Activated naive CD8-positive, alpha-beta T cell treated with anti-CD3 and anti-CD28 coated beads, Interleukin-2, amount 50 U/mL, for 16 hours (primary cell): ENCODE measurements around the gene HHLA2.
"Not testable (repeated sequence)": the region's sequence is repeated elsewhere in the genome, so short reads cannot be mapped to it uniquely, and the experiment has no call there.

Experiments
- DNase-seq: peaks from one replicate; pipeline ENCODE4 v3.0.0-alpha.2; 2020; ENCODE audit warnings: low read depth, low spot score

HHLA2 gene

GRCh38 chr3:108342837-108343486, 46.6 kb downstream of the HHLA2 start:
- DNase-seq: no peak

- no peak for DNase-seq
Observed at GRCh38 chr3:108343491-108343890, 47.1 kb downstream of the HHLA2 start.

GRCh38 chr3:108345492-108346205, 49.3 kb downstream of the HHLA2 start:
- DNase-seq: no peak

- no peak for DNase-seq
Observed at GRCh38 chr3:108346301-108347227, 50.2 kb downstream of the HHLA2 start.

- no peak for DNase-seq
Observed at GRCh38 chr3:108352176-108352575, 55.8 kb downstream of the HHLA2 start.

GRCh38 chr3:108354562-108354961, 58.2 kb downstream of the HHLA2 start:
- DNase-seq: no peak

- no peak for DNase-seq
Observed at GRCh38 chr3:108357042-108357441, 60.7 kb downstream of the HHLA2 start.

- DNase-seq: no peak
Observed at GRCh38 chr3:108359011-108359410, 62.7 kb downstream of the HHLA2 start.

GRCh38 chr3:108376026-108376425, 79.7 kb downstream of the HHLA2 start:
- DNase-seq: no peak

- DNase-seq: no peak
Observed at GRCh38 chr3:108377384-108377783, 81.0 kb downstream of the HHLA2 start.

GRCh38 chr3:108378153-108378951, 82.0 kb downstream of the HHLA2 start:
- no peak for DNase-seq

GRCh38 chr3:108378952-108379342, 82.6 kb downstream of the HHLA2 start:
- not testable (repeated sequence) for DNase-seq

GRCh38 chr3:108380128-108380795, 83.9 kb downstream of the HHLA2 start:
- DNase-seq: no peak

GRCh38 chr3:108381529-108382140, 85.3 kb downstream of the HHLA2 start:
- no peak for DNase-seq

- DNase-seq: no peak
Observed at GRCh38 chr3:108383306-108383705, 87.0 kb downstream of the HHLA2 start.

GRCh38 chr3:108387063-108387462, 90.7 kb downstream of the HHLA2 start:
- DNase-seq: no peak

- no peak for DNase-seq
Observed at GRCh38 chr3:108388136-108389132, 92.1 kb downstream of the HHLA2 start.

- no peak for DNase-seq
Observed at GRCh38 chr3:108389372-108389771, 93.0 kb downstream of the HHLA2 start.

GRCh38 chr3:108391917-108392593, 95.7 kb downstream of the HHLA2 start:
- DNase-seq: no peak
